Hepatocyte (in vitro differentiated cells): ENCODE measurements around the gene CLDN2. TPM values are rescaled to one million over a fixed set of nuclear protein-coding genes. Genes with fewer than 3 reads are reported as not detected.

Source experiments
- DNase-seq: peaks from one replicate; pipeline ENCODE4 v3.0.0-alpha.2; 2016; ENCODE audit warnings: low spot score
- H2AFZ ChIP-seq: fragments of 200-600 bp; sonication (generic); 2 replicates; pipeline ENCODE4 v1.6.0; 2016; ENCODE audit warnings: antibody characterized with exemption, mild to moderate bottlenecking
- H3K27ac ChIP-seq: fragments of 200-600 bp; sonication (generic); 2 replicates; pipeline ENCODE4 v1.5.1; 2016; ENCODE audit warnings: mild to moderate bottlenecking
- H3K27me3 ChIP-seq: fragments of 200-600 bp; sonication (generic); 2 replicates; pipeline ENCODE4 v1.6.1; 2016
- H3K36me3 ChIP-seq: fragments of 200-600 bp; sonication (generic); replicated peaks from 2 replicates; pipeline ENCODE4 v1.5.1; 2016; ENCODE audit warnings: low read depth; ENCODE audit not compliant: insufficient read depth
- H3K4me1 ChIP-seq: fragments of 200-600 bp; sonication (generic); 2 replicates; pipeline ENCODE4 v1.5.1; 2016; ENCODE audit warnings: mild to moderate bottlenecking, moderate library complexity; ENCODE audit not compliant: insufficient read depth
- H3K4me2 ChIP-seq: fragments of 200-600 bp; sonication (generic); 2 replicates; pipeline ENCODE4 v1.6.0; 2016
- H3K4me3 ChIP-seq: fragments of 200-600 bp; sonication (generic); 2 replicates; pipeline ENCODE4 v1.5.1; 2016; ENCODE audit warnings: mild to moderate bottlenecking
- H3K79me2 ChIP-seq: fragments of 200-600 bp; sonication (generic); 2 replicates; pipeline ENCODE4 v1.6.0; 2017; ENCODE audit warnings: mild to moderate bottlenecking
- H3K9me2 ChIP-seq: fragments of 200-600 bp; sonication (generic); replicated peaks from 2 replicates; pipeline ENCODE4 v1.6.0; 2017; ENCODE audit warnings: mild to moderate bottlenecking; ENCODE audit not compliant: insufficient read depth
- H3K9me3 ChIP-seq: fragments of 200-600 bp; sonication (generic); 2 replicates; pipeline ENCODE4 v1.5.1; 2016; ENCODE audit warnings: low read depth, mild to moderate bottlenecking
- H4K20me1 ChIP-seq: fragments of 200-600 bp; sonication (generic); 2 replicates; pipeline ENCODE4 v1.6.0; 2016; ENCODE audit warnings: mild to moderate bottlenecking; ENCODE audit not compliant: insufficient read depth, poor library complexity, severe bottlenecking
- CTCF ChIP-seq: fragments of 200-600 bp; sonication (generic); IDR thresholded peaks from 2 replicates; pipeline ENCODE4 v1.5.1; 2016; ENCODE audit warnings: antibody characterized with exemption, mild to moderate bottlenecking; ENCODE audit not compliant: poor library complexity
- EZH2 ChIP-seq: fragments of 200-600 bp; sonication (generic); IDR thresholded peaks from 2 replicates; pipeline ENCODE4 v1.6.1; 2016; ENCODE audit warnings: antibody characterized with exemption, mild to moderate bottlenecking, borderline replicate concordance
- EZH2phosphoT487 ChIP-seq: fragments of 200-600 bp; sonication (generic); IDR thresholded peaks from one replicate; pipeline ENCODE4 v1.6.1; 2018; ENCODE audit warnings: antibody characterized with exemption, mild to moderate bottlenecking, low read depth, moderate library complexity; ENCODE audit not compliant: unreplicated experiment, severe bottlenecking
- WGBS: methylation state at CpG from one replicate; pipeline ENCODE4 v1.1.6; 2016; ENCODE audit warnings: low lambda C conversion rate; ENCODE audit errors: missing lambda C conversion rate; 5-methylcytosine and 5-hydroxymethylcytosine counted together
- polyA plus RNA-seq: library from polyadenylated mRNA; unstranded; fragments of >200 nt; fragmentation: Nextera tagmentation; extraction: Ambion mirVana; gene quantifications from 2 replicates; pipeline ENCODE4 v1.2.1, GENCODE V29; 2016
- total RNA-seq: library from RNA; depleted of rRNA; stranded (reverse); fragments of >200 nt; gene quantifications from 2 replicates; pipeline ENCODE4 v1.2.3, GENCODE V29; 2014

Gene CLDN2
- total and polyA plus RNA-seq, 2 experiments from 2014 or later: 4.9 to 5.2 TPM

GRCh38 chrX:106897259-106897658 is 22.9 kb upstream of the CLDN2 start:
- H3K79me2 ChIP-seq: no peaks in the 10 kb centered on the region
- H3K4me3 ChIP-seq: no peak overlapping the region
- DNase-seq: no peak
- H3K27me3 ChIP-seq: no peaks in the 10 kb centered on the region
- TF ChIP-seq CTCF: no peak
- no peaks in the 10 kb centered on the region for H3K9me2 ChIP-seq
- no peak overlapping the region for H3K27ac ChIP-seq
- H3K9me3 ChIP-seq: no peaks in the 10 kb centered on the region
- H4K20me1 ChIP-seq: no peaks in the 10 kb centered on the region
- 70% methylated on average over 6 of the region's 6 CpGs for WGBS
- no peaks in the 10 kb centered on the region for H3K36me3 ChIP-seq
- no peaks in the 10 kb centered on the region for H3K4me1 ChIP-seq
- H3K4me2 ChIP-seq: no peak overlapping the region
- no peak overlapping the region for H2AFZ ChIP-seq

GRCh38 chrX:106898462-106898861 is 21.7 kb upstream of the CLDN2 start:
- Histone ChIP-seq H3K4me1 (no peaks in the 10 kb centered on the region), H3K4me3 (no peak overlapping the region), H2AFZ (no peak overlapping the region), H3K27ac (no peak overlapping the region), H3K9me3 (no peaks in the 10 kb centered on the region), H3K9me2 (no peaks in the 10 kb centered on the region), H4K20me1 (no peaks in the 10 kb centered on the region), H3K36me3 (no peaks in the 10 kb centered on the region), H3K79me2 (no peaks in the 10 kb centered on the region), H3K27me3 (no peaks in the 10 kb centered on the region), H3K4me2 (no peak overlapping the region)
- DNase-seq: peak; percentile 56
- 35% methylated on average over 1 of the region's 1 CpG for WGBS
- TF ChIP-seq EZH2phosphoT487 (no peak), CTCF (peak; percentile 39)

- Histone ChIP-seq H3K27me3 (no peaks in the 10 kb centered on the region), H4K20me1 (no peaks in the 10 kb centered on the region), H3K36me3 (no peaks in the 10 kb centered on the region), H3K9me2 (no peaks in the 10 kb centered on the region), H3K4me3 (no peak overlapping the region), H3K4me1 (no peaks in the 10 kb centered on the region), H3K27ac (no peak overlapping the region), H3K79me2 (no peaks in the 10 kb centered on the region), H3K9me3 (no peaks in the 10 kb centered on the region), H3K4me2 (no peak overlapping the region), H2AFZ (no peak overlapping the region)
- 52% methylated on average over 2 of the region's 2 CpGs for WGBS
- TF ChIP-seq EZH2 (no peak), CTCF (no peak), EZH2phosphoT487 (no peak)
- DNase-seq: no peak
Measured at GRCh38 chrX:106899276-106899675, 20.9 kb upstream of the CLDN2 start.

- Histone ChIP-seq H4K20me1 (no peaks in the 10 kb centered on the region), H3K27me3 (no peaks in the 10 kb centered on the region), H3K79me2 (no peaks in the 10 kb centered on the region), H3K36me3 (no peaks in the 10 kb centered on the region), H3K27ac (no peak overlapping the region), H3K9me2 (no peaks in the 10 kb centered on the region), H3K4me3 (no peak overlapping the region), H2AFZ (no peak overlapping the region), H3K4me2 (no peak overlapping the region), H3K9me3 (no peaks in the 10 kb centered on the region), H3K4me1 (no peaks in the 10 kb centered on the region)
- 89% methylated on average over 1 of the region's 1 CpG for WGBS
- no peak for DNase-seq
- no peak for TF ChIP-seq EZH2
- no peak for TF ChIP-seq CTCF
- no peak for TF ChIP-seq EZH2phosphoT487
Measured at GRCh38 chrX:106899841-106900240, 20.4 kb upstream of the CLDN2 start.
